Measurements from ENCODE around the gene ZFP91.
"Not testable (repeated sequence)": the region's sequence is repeated elsewhere in the genome, so short reads cannot be mapped to it uniquely, and the experiment has no call there.

Gene ZFP91

DNA sequence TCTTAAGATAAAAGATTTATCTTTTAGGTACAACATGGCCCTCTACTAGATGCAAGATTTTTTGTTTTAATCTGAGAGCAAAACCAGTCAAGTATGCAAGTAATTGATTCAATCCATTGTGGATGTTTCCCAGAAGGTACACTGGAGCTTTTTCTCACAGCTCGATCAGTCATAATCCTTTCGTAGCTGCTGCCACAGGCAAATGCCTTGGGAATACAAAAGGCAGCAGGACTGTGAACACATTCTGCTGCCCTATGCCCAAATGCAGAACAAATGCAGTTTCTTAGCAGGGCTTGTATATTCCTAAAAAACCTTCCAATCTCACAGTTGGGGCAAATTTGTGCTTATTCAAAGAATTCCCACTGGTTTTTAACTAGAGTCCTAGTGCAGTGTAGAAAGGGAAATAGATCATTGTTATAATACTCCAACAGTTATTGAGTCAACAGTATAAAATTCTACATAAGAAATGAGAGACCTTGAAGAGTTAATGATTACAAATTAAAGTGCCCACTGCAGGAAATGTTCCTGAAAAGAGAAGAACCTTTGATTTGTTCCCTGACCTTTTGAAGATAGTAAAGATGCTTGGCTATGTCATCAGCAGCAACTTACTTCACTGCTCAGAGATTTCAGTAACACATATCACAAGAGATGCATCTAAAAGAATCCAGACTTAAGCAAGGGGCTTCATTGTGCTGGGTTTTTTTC, 17.3 kb upstream of the ZFP91 start:
- TF ChIP-seq, protein P1, sequence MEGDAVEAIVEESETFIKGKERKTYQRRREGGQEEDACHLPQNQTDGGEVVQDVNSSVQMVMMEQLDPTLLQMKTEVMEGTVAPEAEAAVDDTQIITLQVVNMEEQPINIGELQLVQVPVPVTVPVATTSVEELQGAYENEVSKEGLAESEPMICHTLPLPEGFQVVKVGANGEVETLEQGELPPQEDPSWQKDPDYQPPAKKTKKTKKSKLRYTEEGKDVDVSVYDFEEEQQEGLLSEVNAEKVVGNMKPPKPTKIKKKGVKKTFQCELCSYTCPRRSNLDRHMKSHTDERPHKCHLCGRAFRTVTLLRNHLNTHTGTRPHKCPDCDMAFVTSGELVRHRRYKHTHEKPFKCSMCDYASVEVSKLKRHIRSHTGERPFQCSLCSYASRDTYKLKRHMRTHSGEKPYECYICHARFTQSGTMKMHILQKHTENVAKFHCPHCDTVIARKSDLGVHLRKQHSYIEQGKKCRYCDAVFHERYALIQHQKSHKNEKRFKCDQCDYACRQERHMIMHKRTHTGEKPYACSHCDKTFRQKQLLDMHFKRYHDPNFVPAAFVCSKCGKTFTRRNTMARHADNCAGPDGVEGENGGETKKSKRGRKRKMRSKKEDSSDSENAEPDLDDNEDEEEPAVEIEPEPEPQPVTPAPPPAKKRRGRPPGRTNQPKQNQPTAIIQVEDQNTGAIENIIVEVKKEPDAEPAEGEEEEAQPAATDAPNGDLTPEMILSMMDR (conservative IDR thresholded peaks at IDR 0.05; ENCODE audit: control insufficient read depth, insufficient read depth, low read depth, low read length), result no peak
- no peak overlapping the region for H3K4me3 ChIP-seq (ENCODE audit: control insufficient read depth, low read depth, low read length)
- DNase-seq (ENCODE audit: low read depth), result peak; percentile 16

DNA sequence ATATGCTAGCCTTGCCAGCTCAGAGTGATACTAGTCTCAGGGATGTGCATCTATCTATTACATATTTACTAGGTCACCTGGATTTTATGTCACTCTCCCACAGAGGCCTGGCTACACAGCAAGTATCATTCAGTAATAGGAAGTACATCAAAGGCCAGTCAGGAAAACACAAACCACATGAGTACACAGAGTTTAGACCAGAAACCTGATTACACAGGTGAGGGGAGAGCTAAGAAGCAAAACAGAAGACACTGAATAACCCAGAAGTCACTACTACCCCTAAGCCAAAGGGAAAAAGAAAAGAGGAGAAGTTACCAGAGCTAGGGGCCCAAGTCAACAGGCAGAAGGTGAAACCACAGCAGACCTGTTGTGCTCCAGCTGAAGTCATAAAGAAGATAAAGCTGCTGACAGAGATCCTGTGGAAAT, 16.5 kb upstream of the ZFP91 start:
- DNase-seq (ENCODE audit: low read depth), result no peak
- TF ChIP-seq, protein P1 (conservative IDR thresholded peaks at IDR 0.05; ENCODE audit: control insufficient read depth, insufficient read depth, low read depth, low read length), result no peak
- no peak overlapping the region for H3K4me3 ChIP-seq (ENCODE audit: control insufficient read depth, low read depth, low read length)

DNA sequence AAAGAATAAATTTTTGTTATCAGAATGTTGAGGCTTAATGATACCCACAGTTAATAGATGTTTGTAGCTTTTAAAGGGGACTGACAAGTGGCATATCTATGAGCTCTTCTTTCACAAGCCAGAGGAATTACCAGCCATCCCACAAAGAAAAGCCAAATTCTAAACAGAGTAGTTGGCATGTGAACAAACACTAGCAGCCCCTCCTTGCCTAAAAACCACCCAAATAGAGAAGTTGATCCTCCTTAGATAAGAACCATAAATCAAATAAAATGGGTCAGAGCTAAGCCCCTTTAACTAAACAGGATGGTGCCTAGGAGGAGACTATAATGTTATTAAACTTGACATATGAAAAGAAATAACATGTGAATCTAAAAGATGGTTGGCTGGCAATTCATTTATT, 14.6 kb upstream of the ZFP91 start:
- no peak overlapping the region for H3K4me3 ChIP-seq (ENCODE audit: control insufficient read depth, low read depth, low read length)
- no peak for DNase-seq (ENCODE audit: low read depth)
- TF ChIP-seq, protein P1 (conservative IDR thresholded peaks at IDR 0.05; ENCODE audit: control insufficient read depth, insufficient read depth, low read depth, low read length), result no peak

DNA sequence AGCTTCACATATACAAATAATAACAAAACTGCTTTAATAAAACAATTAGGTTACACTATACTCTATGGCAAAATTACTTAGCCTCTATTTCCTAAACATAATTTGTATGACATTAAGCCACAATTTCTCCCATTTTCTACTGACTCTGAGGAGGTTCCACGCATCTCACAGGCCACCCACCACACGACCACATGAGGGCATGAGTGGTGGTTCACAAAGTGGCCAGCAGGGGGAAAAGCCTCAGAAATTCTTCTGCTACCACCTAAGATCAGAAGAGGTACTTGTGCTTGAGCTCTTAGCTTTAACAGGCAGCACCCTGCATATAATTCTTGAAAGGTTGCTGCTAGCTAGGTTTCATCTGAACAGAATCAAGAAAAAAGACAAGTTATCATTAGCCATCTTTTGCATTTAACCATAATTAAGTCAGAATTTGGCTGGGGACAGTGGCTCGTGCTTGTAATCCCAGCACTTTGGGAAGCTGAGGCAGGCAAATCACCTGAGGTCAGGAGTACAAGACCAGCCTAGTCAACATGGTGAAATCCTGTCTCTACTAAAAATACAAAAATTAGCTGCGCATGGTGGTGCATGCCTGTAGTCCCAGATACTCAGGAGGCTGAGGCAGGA, 10.9 kb upstream of the ZFP91 start:
- TF ChIP-seq, protein P1 (conservative IDR thresholded peaks at IDR 0.05; ENCODE audit: control insufficient read depth, insufficient read depth, low read depth, low read length), result peak; percentile 84
- peak; percentile 70 for DNase-seq (ENCODE audit: low read depth)
- H3K4me3 ChIP-seq (ENCODE audit: control insufficient read depth, low read depth, low read length), result no peak overlapping the region

DNA sequence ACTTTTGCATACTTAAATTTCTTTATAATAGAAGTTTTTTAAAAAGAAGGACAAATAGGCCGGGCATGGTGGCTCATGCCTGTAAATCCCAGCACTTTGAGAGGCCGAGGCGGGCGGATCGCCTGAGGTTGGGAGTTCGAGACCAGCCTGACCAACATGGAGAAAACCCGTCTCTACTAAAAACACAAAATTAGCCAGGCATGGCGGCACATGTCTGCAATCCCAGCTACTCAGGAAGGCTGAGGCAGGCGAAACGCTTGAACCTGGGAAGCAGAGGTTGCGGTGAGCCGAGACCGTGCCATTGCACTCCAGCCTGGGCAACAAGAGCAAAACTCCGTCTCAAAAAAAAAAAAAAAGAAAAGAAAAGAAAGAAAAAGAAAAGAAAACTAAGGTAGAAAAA, 6.0 kb upstream of the ZFP91 start:
- not testable (repeated sequence) for H3K4me3 ChIP-seq (ENCODE audit: control insufficient read depth, low read depth, low read length); DNase-seq (ENCODE audit: low read depth)

DNA sequence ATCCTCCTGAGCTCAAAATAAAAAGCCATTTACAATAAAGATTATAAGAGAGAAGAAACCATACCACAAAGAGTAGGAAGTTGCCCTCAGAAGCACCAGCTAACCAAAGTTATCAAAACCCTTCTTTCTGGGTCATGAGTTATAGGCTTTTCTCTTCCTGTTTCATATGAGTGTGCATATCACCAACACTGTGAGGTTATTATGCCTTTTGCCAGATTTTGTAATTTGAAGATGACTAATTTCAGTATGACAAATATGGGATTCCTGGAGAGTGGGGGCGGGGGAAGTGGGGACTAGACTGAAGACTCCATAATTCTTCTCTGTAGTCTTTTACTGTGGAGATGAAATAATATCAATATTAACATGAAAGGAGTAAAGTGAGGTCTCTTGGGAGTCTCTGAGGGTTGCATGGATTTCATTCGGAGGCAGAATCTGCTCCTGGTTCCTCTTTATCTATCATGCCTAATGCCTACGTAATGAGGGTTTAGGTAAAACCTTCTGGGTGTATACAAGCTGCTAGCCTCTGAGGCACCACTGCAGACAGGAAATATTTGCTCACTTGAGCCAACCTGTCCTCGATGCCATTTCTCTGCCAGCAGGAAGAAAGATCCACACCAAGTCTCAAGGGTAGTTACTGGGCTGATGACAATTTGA, 5.3 kb upstream of the ZFP91 start:
- peak; percentile 91 for DNase-seq (ENCODE audit: low read depth)
- TF ChIP-seq, protein P1 (conservative IDR thresholded peaks at IDR 0.05; ENCODE audit: control insufficient read depth, insufficient read depth, low read depth, low read length), result no peak
- H3K4me3 ChIP-seq (ENCODE audit: control insufficient read depth, low read depth, low read length), result peak overlapping the region; percentile 31

DNA sequence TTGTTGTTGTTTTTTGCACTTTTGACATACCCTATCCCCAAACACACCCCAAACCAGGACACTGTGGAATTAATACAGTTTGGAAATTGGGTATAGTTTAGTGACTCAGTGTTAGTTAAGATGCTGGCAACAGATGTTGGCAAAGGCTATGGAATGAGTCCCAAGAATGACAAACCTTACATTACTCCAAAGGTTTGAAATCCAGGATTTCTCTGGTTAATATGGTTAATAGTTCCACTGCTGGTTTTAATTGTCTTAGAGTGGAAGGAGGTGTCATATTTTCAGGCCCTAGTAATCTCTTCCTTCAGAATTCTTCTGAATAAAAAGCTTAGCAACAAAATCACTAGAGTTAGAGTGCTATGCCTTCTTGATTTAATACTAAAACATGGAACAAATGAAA, 4.0 kb upstream of the ZFP91 start:
- peak; percentile 85 for DNase-seq (ENCODE audit: low read depth)
- peak overlapping the region; percentile 38 for H3K4me3 ChIP-seq (ENCODE audit: control insufficient read depth, low read depth, low read length)
- TF ChIP-seq, protein P1 (conservative IDR thresholded peaks at IDR 0.05; ENCODE audit: control insufficient read depth, insufficient read depth, low read depth, low read length), result no peak
